Esophagus squamous epithelium (tissue), 4 donors: ENCODE data around the gene TNS1.

Experiments
- CTCF ChIP-seq, 6 experiments: fragments of 450-650 bp in 4 of 6; fragments of 200-600 bp in 2 of 6; sonication (generic) in 2 of 6; IDR thresholded peaks; one replicate each; pipeline ENCODE4 v1.5.1; 2016 to 2019; ENCODE audit warnings: antibody characterized with exemption in 6 of 6, mild to moderate bottlenecking in 4 of 6, moderate library complexity in 4 of 6
- POLR2A ChIP-seq, 4 donors: fragments of 450-650 bp; IDR thresholded peaks; one replicate each; pipeline ENCODE4 v1.6.1; 2017; ENCODE audit warnings: antibody characterized with exemption in 4 of 4, mild to moderate bottlenecking in 4 of 4, moderate library complexity in 3 of 4

- peak; percentile 84 to 99 (median 98) for TF ChIP-seq CTCF (IDR thresholded peaks at IDR 0.05)
- no peak for TF ChIP-seq POLR2A (IDR thresholded peaks at IDR 0.05)
Measured at GRCh38 chr2:217789003-217789735, 213.6 kb downstream of the TNS1 start.
